Vagina (tissue), 2 donors: ENCODE measurements around the gene PAMR1. TPM values are rescaled to one million over a fixed set of nuclear protein-coding genes. Genes with fewer than 3 reads are reported as not detected.

ENCODE experiments used
- DNase-seq, 2 donors: peaks; one replicate each; pipeline ENCODE4 v3.0.0-alpha.2; 2017; ENCODE audit errors: extremely low spot score in 2 of 2
- H3K27ac ChIP-seq: fragments of 200-600 bp; sonication (generic); one replicate; pipeline ENCODE4 v1.5.1; 2019
- H3K27me3 ChIP-seq: fragments of 200-600 bp; sonication (generic); one replicate; pipeline ENCODE4 v1.5.1; 2019
- H3K36me3 ChIP-seq, 2 donors: fragments of 200-600 bp; sonication (generic); one replicate each; pipeline ENCODE4 v1.5.1; 2017 to 2019
- H3K4me1 ChIP-seq: fragments of 200-600 bp; sonication (generic); one replicate; pipeline ENCODE4 v1.5.1; 2019
- H3K4me3 ChIP-seq, 2 donors: fragments of 200-600 bp; sonication (generic); 1 replicate in 1 of 2; 2 replicates in 1 of 2; pipeline ENCODE4 v1.5.1; 2016 to 2019
- H3K9me3 ChIP-seq: fragments of 200-600 bp; sonication (generic); one replicate; pipeline ENCODE4 v1.5.1; 2019
- CTCF ChIP-seq, 3 experiments: fragments of 450-650 bp in 2 of 3; fragments of 200-600 bp in 1 of 3; sonication (generic) in 1 of 3; IDR thresholded peaks; one replicate each; pipeline ENCODE4 v1.5.1; 2017 to 2019; ENCODE audit warnings: antibody characterized with exemption in 3 of 3, mild to moderate bottlenecking in 2 of 3, moderate library complexity in 2 of 3
- POLR2A ChIP-seq, 2 donors: fragments of 450-650 bp; IDR thresholded peaks; one replicate each; pipeline ENCODE4 v1.6.1; 2017; ENCODE audit warnings: antibody characterized with exemption in 2 of 2, mild to moderate bottlenecking in 2 of 2, moderate library complexity in 2 of 2
- POLR2AphosphoS5 ChIP-seq, 2 donors: sonication (generic); formaldehyde crosslinking; IDR thresholded peaks; one replicate each; pipeline ENCODE4 v1.9.0; 2017; ENCODE audit warnings: antibody characterized with exemption in 2 of 2, mild to moderate bottlenecking in 2 of 2, low read depth in 1 of 2; ENCODE audit not compliant: insufficient read depth in 1 of 2
- intact Hi-C: fragments of 100-400 bp; cut with DNase I; formaldehyde crosslinking; loops from one replicate; pipeline ENCODE4 v1.15.1; 2023
- total RNA-seq: library from RNA; depleted of rRNA; stranded (reverse); fragments of >200 nt; gene quantifications from one replicate; pipeline ENCODE4 v1.2.3, GENCODE V29; 2016

The PAMR1 gene
- total RNA-seq = 46.7 TPM

DNA sequence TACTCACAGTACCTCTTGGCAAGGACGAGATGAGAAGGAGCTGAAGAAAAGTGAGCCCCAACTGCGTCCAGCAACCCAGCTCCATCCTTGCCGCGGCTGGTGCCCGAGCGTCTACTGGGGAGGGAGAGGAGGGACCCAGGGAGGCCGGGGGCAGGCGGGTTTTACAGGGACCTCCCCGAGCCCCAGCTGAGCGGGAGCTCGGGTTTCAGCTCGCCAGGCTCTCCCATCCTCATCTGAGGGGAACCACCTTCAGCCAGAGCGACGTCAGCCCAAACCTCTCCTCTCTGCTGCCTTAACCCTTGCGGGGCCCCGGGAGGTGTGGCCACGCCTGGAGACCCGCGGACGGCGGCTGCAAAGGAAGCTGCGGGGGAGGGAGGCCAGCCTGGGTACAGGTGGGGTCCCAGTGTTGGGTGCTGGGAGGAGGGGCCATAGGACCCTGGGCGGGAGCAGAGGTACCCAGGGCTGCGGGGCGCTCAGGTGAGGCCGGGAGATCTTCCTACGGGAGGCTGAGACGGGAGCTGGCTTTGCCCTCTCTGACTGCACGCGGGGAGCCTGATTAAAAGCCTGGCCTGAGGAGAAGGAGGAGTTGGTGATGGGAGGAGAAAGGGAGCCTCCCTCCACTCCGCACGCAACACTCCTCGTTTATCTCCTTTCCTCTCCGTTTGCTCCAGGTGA is at the start of gene PAMR1:
PAMR1 (minus strand) TSS at position 116 of the 675 bp plus-strand sequence; CDS start at position 85, 31 bp downstream.
- Histone ChIP-seq H3K4me3 (peak within 1 kb of the TSS; percentile 42 to 53), H3K4me1 (peaks cover 14% of the 10 kb centered on the region), H3K27me3 (no peaks in the 10 kb centered on the region), H3K27ac (peak within 1 kb of the TSS; percentile 73), H3K36me3 (no peaks in the 10 kb centered on the region), H3K9me3 (no peaks in the 10 kb centered on the region)
- intact Hi-C loops = no loop called here
- peak in 1 of 2 donors; percentile 86 for TF ChIP-seq POLR2AphosphoS5 (IDR thresholded peaks at IDR 0.05; ENCODE audit: insufficient read depth in 1 of 2, low read depth in 1 of 2)
- no peak for TF ChIP-seq POLR2A (IDR thresholded peaks at IDR 0.05)
- TF ChIP-seq CTCF (IDR thresholded peaks at IDR 0.05) = no peak
- no peak for DNase-seq

GRCh38 chr11:35571696-35572095 is 46.3 kb upstream of the PAMR1 start:
- Histone ChIP-seq H3K9me3 (no peaks in the 10 kb centered on the region), H3K27me3 (no peaks in the 10 kb centered on the region), H3K36me3 (no peaks in the 10 kb centered on the region), H3K4me3 (no peak overlapping the region), H3K27ac (no peak overlapping the region), H3K4me1 (no peaks in the 10 kb centered on the region)
- no peak for DNase-seq
- no peak for TF ChIP-seq POLR2A (IDR thresholded peaks at IDR 0.05)
- TF ChIP-seq POLR2AphosphoS5 (IDR thresholded peaks at IDR 0.05; ENCODE audit: insufficient read depth in 1 of 2, low read depth in 1 of 2) = no peak
- TF ChIP-seq CTCF (IDR thresholded peaks at IDR 0.05) = no peak
- intact Hi-C loops = no loop called here

- no peaks in the 10 kb centered on the region for H3K36me3 ChIP-seq
- peaks cover 21% of the 10 kb centered on the region for H3K4me1 ChIP-seq
- no peak overlapping the region for H3K27ac ChIP-seq
- no peak for DNase-seq
- no peaks in the 10 kb centered on the region for H3K9me3 ChIP-seq
- H3K4me3 ChIP-seq = no peak overlapping the region
- TF ChIP-seq CTCF (IDR thresholded peaks at IDR 0.05) (no peak), POLR2AphosphoS5 (IDR thresholded peaks at IDR 0.05; ENCODE audit: insufficient read depth in 1 of 2, low read depth in 1 of 2) (peak in 1 of 2 donors; percentile 51)
- intact Hi-C loops = no loop called here
- no peaks in the 10 kb centered on the region for H3K27me3 ChIP-seq
These were observed 42.5 kb upstream of the PAMR1 start for GRCh38 chr11:35567737-35568465.

DNA sequence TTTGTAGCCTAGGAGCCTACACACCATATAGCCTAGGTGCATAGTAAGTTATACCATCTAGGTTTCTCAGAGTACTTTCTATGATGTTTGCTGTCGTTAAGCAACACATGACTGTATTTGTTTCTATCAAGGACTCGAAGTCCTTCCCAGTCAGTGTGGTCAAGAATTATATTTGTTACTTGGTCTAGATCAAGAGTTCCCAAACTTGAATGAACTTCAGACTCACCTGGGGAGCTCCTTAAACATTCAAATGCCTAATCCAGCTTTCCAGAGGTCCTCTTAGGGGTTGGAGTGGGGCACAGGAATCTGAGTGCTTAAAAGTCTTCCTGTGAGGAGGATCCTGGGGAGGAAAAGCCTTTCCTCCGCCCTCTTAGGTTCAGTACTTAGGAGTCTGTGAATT is 41.5 kb upstream of the PAMR1 start:
- no peak overlapping the region for H3K27ac ChIP-seq
- TF ChIP-seq POLR2A (IDR thresholded peaks at IDR 0.05) = no peak
- TF ChIP-seq POLR2AphosphoS5 (IDR thresholded peaks at IDR 0.05; ENCODE audit: insufficient read depth in 1 of 2, low read depth in 1 of 2) = no peak
- no peak for TF ChIP-seq CTCF (IDR thresholded peaks at IDR 0.05)
- intact Hi-C loops = no loop called here

GRCh38 chr11:35566181-35566580 is 40.8 kb upstream of the PAMR1 start:
- H3K36me3 ChIP-seq = no peaks in the 10 kb centered on the region
- H3K27ac ChIP-seq = no peak overlapping the region
- no peaks in the 10 kb centered on the region for H3K27me3 ChIP-seq
- intact Hi-C loops = no loop called here
- H3K9me3 ChIP-seq = no peaks in the 10 kb centered on the region
- no peak for DNase-seq
- no peak for TF ChIP-seq POLR2AphosphoS5 (IDR thresholded peaks at IDR 0.05; ENCODE audit: insufficient read depth in 1 of 2, low read depth in 1 of 2)
- no peak for TF ChIP-seq POLR2A (IDR thresholded peaks at IDR 0.05)
- TF ChIP-seq CTCF (IDR thresholded peaks at IDR 0.05) = no peak
- peaks cover 23% of the 10 kb centered on the region for H3K4me1 ChIP-seq
- no peak overlapping the region for H3K4me3 ChIP-seq

More for the DNA sequence above, 41.5 kb upstream of the PAMR1 start:
- no peak overlapping the region for H3K4me3 ChIP-seq
- no peak for DNase-seq
- peaks cover 23% of the 10 kb centered on the region for H3K4me1 ChIP-seq
- no peaks in the 10 kb centered on the region for H3K27me3 ChIP-seq
- H3K9me3 ChIP-seq = no peaks in the 10 kb centered on the region
- H3K36me3 ChIP-seq = no peaks in the 10 kb centered on the region
